Hematopoietic multipotent progenitor cell treated with erythropoietin and hydrocortisone succinate and interleukin-3 and kit ligand, for 17 days (in vitro differentiated cells): ENCODE results near the gene GPR101.

ENCODE experiments used
- DNase-seq: peaks from one replicate; pipeline ENCODE4 v3.0.0-alpha.2; 2015; ENCODE audit warnings: low spot score

GPR101 gene

GRCh38 chrX:137033774-137034507 lies at the start of gene GPR101:
TSS of gene GPR101 (minus strand) at chrX:137033995. CDS start at chrX:137031674, 2,321 bp downstream.
- DNase-seq: no peak

- DNase-seq: no peak
These were observed 47.4 kb upstream of the GPR101 start for GRCh38 chrX:137081239-137081638.

- no peak for DNase-seq
These were observed 38.6 kb upstream of the GPR101 start for GRCh38 chrX:137072396-137072795.

- DNase-seq: no peak
These were observed 37.8 kb upstream of the GPR101 start for GRCh38 chrX:137071596-137071995.

GRCh38 chrX:137067147-137067546 lies 33.4 kb upstream of the GPR101 start:
- DNase-seq: no peak

- no peak for DNase-seq
These were observed 29.3 kb upstream of the GPR101 start for GRCh38 chrX:137062915-137063617.

GRCh38 chrX:137058339-137059127 lies 24.7 kb upstream of the GPR101 start:
- DNase-seq: no peak

- DNase-seq: no peak
These were observed 18.9 kb upstream of the GPR101 start for GRCh38 chrX:137052643-137053235.

- DNase-seq: peak; percentile 36
These were observed 18.3 kb upstream of the GPR101 start for GRCh38 chrX:137051978-137052642.

- no peak for DNase-seq
These were observed 11.1 kb upstream of the GPR101 start for GRCh38 chrX:137044893-137045292.

- no peak for DNase-seq
These were observed 9.9 kb upstream of the GPR101 start for GRCh38 chrX:137043736-137044135.

- no peak for DNase-seq
These were observed 7.5 kb upstream of the GPR101 start for GRCh38 chrX:137041329-137041728.

- no peak for DNase-seq
These were observed 6.5 kb upstream of the GPR101 start for GRCh38 chrX:137040113-137040794.

- no peak for DNase-seq
These were observed 695 bp upstream of the GPR101 start for GRCh38 chrX:137034508-137034872.

GRCh38 chrX:137032841-137033773 lies 688 bp downstream of the GPR101 start:
- DNase-seq: no peak

- DNase-seq: no peak
These were observed 1.5 kb downstream of the GPR101 start for GRCh38 chrX:137032341-137032694.

- no peak for DNase-seq
These were observed 2.1 kb downstream of the GPR101 start for GRCh38 chrX:137031517-137032340.

GRCh38 chrX:137031039-137031438 lies 2.8 kb downstream of the GPR101 start:
- DNase-seq: no peak

GRCh38 chrX:137028699-137029098 lies 5.1 kb downstream of the GPR101 start:
- DNase-seq: no peak
